Measurements from ENCODE around the gene CLSTN2. TPM values are rescaled to one million over a fixed set of nuclear protein-coding genes. Genes with fewer than 3 reads are reported as not detected.

CLSTN2 gene
- total RNA-seq, 4 donors from 2014 or later, result 3.7 to 9.5 (median 7.4) TPM

- intact Hi-C loops (cut with DNase I), result no loop called here
These were observed 594.6 kb downstream of the CLSTN2 start for GRCh38 chr3:140529558-140529957.

GRCh38 chr3:140530131-140530530, 595.1 kb downstream of the CLSTN2 start:
- Histone ChIP-seq H3K27ac (replicated peaks in 1 of 4) (no peak overlapping the region), H3K9me3 (peaks cover 0 to 8% (median 2%) of the 10 kb centered on the region in 4 donors), H3K4me1 (peaks cover 0 to 14% (median 3%) of the 10 kb centered on the region in 4 donors), H3K27me3 (no peaks in the 10 kb centered on the region), H3K36me3 (no peaks in the 10 kb centered on the region), H3K4me3 (no peak overlapping the region)
- intact Hi-C loops (cut with DNase I), result no loop called here
- DNase-seq (ENCODE audit: extremely low spot score), result no peak
- no peak for TF ChIP-seq CTCF (IDR thresholded peaks at IDR 0.05)
- no peak for TF ChIP-seq EP300 (IDR thresholded peaks at IDR 0.05)
- TF ChIP-seq POLR2AphosphoS5 (IDR thresholded peaks at IDR 0.05), result no peak
- no peak for TF ChIP-seq POLR2A (IDR thresholded peaks at IDR 0.05; ENCODE audit: low read depth)
- whole genome bisulfite sequencing, result 67% methylated on average over 2 of the region's 2 CpGs

More at GRCh38 chr3:140529558-140529957, 594.6 kb downstream of the CLSTN2 start:
- Histone ChIP-seq H3K4me3 (no peak overlapping the region), H3K9me3 (peaks cover 0 to 5% (median 1%) of the 10 kb centered on the region in 4 donors), H3K36me3 (no peaks in the 10 kb centered on the region), H3K27ac (replicated peaks in 1 of 4) (no peak overlapping the region), H3K4me1 (peaks cover 0 to 14% (median 3%) of the 10 kb centered on the region in 4 donors), H3K27me3 (no peaks in the 10 kb centered on the region)
- DNase-seq (ENCODE audit: extremely low spot score), result peak; percentile 42
- TF ChIP-seq POLR2A (IDR thresholded peaks at IDR 0.05; ENCODE audit: low read depth), result no peak
- TF ChIP-seq POLR2AphosphoS5 (IDR thresholded peaks at IDR 0.05), result no peak
- no peak for TF ChIP-seq CTCF (IDR thresholded peaks at IDR 0.05)
- TF ChIP-seq EP300 (IDR thresholded peaks at IDR 0.05), result no peak
- WGBS, result 50% methylated on average over 1 of the region's 1 CpG

- peaks cover 0 to 8% (median 2%) of the 10 kb centered on the region in 4 donors for H3K9me3 ChIP-seq
- peaks cover 0 to 14% (median 3%) of the 10 kb centered on the region in 4 donors for H3K4me1 ChIP-seq
- 93% methylated on average over 3 of the region's 3 CpGs for WGBS
- H3K27me3 ChIP-seq, result no peaks in the 10 kb centered on the region
- TF ChIP-seq EP300 (IDR thresholded peaks at IDR 0.05), result no peak
- TF ChIP-seq CTCF (IDR thresholded peaks at IDR 0.05), result no peak
- no peak for TF ChIP-seq POLR2A (IDR thresholded peaks at IDR 0.05; ENCODE audit: low read depth)
- TF ChIP-seq POLR2AphosphoS5 (IDR thresholded peaks at IDR 0.05), result no peak
- DNase-seq (ENCODE audit: extremely low spot score), result peak; percentile 81
- H3K27ac ChIP-seq (replicated peaks in 1 of 4), result no peak overlapping the region
- intact Hi-C loops (cut with DNase I), result no loop called here
- no peaks in the 10 kb centered on the region for H3K36me3 ChIP-seq
- no peak overlapping the region for H3K4me3 ChIP-seq
These were observed 595.6 kb downstream of the CLSTN2 start for GRCh38 chr3:140530603-140531002.

GRCh38 chr3:140532793-140533330, 597.9 kb downstream of the CLSTN2 start:
- peaks cover 0 to 14% (median 3%) of the 10 kb centered on the region in 4 donors for H3K4me1 ChIP-seq
- WGBS, result 69% methylated on average over 2 of the region's 2 CpGs
- H3K9me3 ChIP-seq, result peaks cover 0 to 8% (median 2%) of the 10 kb centered on the region in 4 donors
- intact Hi-C loops (cut with DNase I), result no loop called here
- H3K36me3 ChIP-seq, result no peaks in the 10 kb centered on the region
- no peak overlapping the region for H3K27ac ChIP-seq (replicated peaks in 1 of 4)
- no peaks in the 10 kb centered on the region for H3K27me3 ChIP-seq
- H3K4me3 ChIP-seq, result no peak overlapping the region
- no peak for TF ChIP-seq POLR2A (IDR thresholded peaks at IDR 0.05; ENCODE audit: low read depth)
- TF ChIP-seq POLR2AphosphoS5 (IDR thresholded peaks at IDR 0.05), result no peak
- no peak for TF ChIP-seq EP300 (IDR thresholded peaks at IDR 0.05)
- no peak for TF ChIP-seq CTCF (IDR thresholded peaks at IDR 0.05)
- DNase-seq (ENCODE audit: extremely low spot score), result peak; percentile 53

Data from esophagus muscularis mucosa (tissue), 4 donors.